IPS-NIHi7 (cell line): ENCODE results near the gene ITSN2.
"Not testable (repeated sequence)": the region's sequence is repeated elsewhere in the genome, so short reads cannot be mapped to it uniquely, and the experiment has no call there.

ENCODE experiments used
- DNase-seq: peaks from one replicate; pipeline ENCODE4 v3.0.0; 2012; ENCODE audit warnings: mixed read lengths; ENCODE audit errors: extremely low spot score

ITSN2 gene

DNA sequence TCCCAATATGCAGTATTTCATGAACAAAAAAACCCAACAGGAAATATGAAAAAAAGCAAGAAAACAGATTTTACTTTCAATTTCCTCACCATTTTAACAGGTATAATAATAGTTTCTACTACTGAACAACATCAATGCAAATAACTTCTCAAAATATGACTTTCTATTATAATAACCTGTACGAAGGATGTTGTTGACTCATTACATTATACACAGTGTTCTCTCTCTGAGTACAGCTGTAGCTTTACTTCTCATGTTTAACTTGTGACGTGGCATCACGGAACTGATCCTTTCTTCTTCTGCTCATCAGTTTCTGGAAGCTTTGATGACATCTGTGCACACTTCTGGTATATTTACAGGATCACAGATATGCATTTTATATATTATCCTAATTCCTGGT lies 145.5 kb downstream of the ITSN2 start:
- DNase-seq = no peak

DNA sequence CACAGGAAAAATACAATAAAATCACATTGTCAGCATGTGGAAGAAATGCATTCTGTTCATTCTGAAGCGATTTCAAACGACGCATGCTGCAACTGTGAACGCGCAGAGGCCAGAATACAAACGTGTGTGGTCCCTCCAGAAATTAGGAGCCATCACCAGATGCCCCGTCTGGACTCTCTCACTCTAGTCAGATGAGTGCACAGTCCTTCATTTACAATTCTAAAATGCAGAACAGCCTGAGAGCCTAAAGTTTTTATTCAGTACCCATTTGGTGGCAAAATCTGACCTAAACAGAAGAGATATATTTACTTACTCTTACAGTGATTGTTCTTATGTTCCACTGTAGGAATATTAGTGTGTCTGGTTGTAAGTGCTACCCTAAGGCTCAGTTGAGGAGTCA lies 148.9 kb downstream of the ITSN2 start:
- no peak for DNase-seq

DNA sequence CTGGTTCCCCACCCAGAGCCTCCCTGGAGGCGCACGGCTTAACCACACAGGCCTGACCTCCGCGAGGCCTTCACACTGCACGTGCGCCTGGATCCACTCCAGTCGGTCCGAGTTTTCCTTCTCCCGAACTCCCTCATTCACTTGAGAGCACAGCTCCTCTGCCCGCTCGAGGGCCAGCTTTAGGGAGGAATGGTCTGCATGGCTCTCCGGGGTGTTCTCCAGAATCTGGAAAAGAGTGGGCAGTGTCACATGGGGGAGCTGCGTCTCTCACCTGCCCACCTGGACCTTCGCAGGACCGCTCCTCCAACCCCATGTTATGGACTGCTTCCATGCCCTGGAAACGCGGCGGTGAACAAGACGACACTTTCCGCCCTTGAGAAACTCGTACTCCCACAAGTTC lies 149.6 kb downstream of the ITSN2 start:
- peak; percentile 6 for DNase-seq

DNA sequence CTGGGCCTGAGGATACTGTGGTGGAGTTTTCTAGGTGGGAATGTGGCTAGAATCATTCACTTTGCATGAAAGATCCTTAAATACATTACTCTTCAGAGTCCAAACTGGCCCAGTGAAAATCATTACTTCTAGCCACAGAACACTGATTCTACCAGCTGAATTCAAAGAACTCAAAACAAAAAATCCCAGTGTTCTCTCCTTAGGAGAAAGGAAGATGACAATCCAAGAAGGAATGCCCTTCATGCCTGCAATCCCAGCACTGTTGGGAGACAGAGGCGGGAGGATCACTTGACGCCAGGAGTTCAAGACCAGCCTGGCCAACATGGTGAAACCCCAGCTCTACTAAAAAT lies 150.3 kb downstream of the ITSN2 start:
- no peak for DNase-seq

DNA sequence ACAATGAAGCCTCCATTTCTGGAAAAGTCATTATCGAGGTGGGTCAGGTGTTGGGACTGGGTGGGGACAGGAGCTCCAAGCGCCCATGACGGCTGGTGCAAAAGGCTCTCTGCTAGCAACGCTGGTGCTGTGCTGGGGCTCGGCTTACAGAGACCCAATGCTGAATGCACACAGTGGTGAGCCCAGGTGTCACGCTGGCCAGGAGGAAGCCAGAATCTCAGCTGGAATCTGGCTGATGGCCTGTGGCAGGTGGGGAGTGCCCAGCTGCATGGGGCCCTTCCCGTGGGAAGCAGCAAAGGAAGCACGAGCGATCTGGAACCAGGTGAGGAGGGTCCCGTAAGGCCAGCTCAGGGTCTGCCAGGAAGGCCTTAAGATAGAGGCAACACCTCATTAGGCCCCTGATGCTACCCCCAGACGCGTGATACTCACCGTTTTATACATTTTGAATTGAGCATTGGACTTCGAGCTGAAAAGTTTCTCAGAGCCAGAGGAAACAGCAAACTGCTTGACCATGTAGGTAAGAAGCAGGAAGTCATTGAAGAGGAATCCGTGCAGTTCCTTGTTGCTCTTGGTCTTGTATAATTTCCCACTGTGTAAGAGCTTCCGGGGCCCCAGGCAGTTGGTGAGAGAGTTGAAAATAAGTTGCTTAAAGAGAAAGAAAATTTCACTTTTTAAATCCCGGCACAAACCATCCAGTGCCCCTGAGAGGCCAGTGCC lies 150.8 kb downstream of the ITSN2 start:
- peak; percentile 8 for DNase-seq

DNA sequence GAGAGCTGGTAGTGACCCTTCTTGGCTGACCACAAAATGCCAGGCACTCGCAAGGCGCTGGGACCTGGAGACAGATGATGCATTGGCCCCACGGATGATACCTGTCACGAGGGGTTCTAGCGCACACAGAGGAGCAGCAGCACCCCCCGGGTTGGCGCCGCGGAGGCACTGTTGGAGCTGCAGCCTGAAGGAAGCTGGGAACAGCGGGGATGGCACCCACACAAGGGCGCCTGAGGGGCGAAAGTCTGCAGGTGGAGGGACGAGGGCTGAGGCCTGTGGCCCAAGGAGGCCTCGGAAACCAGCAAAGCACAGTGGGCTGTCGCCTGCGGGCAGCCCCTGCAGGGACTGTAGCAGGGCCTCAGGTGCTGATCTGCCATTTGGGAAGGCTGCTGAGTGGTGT lies 151.8 kb downstream of the ITSN2 start:
- no peak for DNase-seq

DNA sequence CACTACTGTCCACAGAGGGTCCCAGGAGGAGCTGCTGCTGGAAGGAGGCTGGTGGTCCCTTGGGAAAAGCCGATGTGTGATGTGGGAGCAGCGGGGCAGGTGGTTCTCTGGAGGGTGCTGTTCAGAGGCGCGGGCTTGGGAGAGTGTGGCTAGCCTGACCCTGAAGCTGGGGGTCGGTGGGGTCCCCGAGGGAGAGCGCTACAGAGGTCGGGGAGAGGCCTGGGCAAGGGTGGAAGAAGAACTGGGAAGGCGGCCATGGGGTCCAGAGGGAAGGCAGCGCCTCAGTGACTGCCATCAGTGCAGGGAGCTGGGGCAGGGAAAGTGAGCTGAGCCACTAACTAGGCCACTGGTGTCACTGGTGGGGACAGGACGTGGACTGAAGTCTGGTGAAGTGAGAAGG lies 153.0 kb downstream of the ITSN2 start:
- no peak for DNase-seq

DNA sequence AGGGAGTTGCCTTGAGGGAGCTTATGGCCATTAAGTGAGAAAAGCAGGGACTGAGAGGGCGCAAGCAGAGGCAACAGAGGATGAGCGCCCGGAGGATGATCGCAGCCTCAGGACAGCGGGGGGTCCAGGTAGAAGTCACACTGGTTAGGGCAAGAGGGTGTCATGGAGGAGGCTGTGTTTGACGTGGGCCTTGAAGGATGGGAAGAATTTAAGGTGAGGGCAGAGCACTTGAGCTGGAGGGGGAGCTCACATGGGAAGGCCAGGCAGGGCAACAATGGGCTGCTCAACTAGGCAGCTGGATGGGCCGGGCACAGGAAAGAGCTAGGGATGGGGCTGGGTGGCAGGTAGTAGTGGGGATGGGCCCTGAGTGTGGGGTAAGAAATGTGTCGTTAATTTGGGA lies 153.6 kb downstream of the ITSN2 start:
- DNase-seq = no peak

DNA sequence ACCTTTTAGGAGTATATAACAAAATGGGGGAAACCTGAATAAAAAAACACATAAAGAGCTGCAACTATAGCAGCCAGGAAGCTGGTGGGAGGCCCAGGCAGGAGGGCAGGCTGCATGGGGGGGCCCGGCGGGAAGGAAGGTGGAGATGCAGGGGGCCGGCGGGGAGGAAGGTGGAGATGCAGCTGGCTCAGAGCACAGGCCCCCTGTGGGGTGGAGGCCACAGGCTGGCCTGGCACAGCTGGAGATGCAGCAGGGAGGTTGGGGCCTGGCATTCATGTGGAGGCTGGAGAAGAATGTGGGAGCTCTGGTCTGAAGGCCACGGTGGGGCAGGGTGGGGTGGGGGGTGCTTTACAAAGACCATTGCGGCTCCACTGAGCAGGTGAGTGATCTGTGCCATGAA lies 154.1 kb downstream of the ITSN2 start:
- DNase-seq = no peak

DNA sequence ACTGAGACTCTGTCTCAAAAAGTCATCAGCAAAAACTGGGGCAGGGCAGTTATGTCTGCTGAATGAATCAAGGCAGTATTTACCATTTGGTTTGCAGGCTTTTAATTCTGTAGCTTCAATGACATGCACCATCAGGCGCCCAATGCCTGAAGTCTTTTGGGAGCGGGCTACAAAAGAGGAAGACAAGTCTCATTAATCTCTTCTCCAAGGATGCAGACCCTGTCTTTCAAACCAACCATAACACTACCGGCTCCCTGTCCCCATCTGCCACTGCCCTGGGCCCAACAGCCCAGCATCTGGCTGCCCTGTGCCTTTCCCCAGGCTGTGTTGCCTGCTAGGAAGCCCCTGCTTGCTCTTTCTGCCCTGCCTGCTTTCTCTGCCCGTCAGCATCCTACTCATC lies 155.2 kb downstream of the ITSN2 start:
- DNase-seq = no peak

DNA sequence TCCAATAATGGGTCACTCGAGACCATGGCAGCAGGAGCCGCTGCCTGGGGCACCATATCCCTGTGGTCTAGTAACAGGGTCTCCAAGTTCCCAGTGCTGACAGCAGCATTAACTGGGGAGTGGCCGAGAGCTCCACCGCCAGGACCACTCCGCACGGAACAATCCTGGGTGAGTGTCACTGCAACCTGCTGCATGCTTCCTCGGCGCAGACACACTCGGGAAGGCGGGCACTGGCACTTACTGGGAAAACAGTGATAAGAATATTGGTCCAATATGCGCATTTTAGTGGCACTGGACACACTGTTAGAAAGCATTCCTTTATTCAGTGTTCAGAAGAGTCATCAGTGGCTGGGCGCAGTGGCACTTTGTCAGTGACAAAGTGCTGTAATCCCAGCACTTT lies 155.8 kb downstream of the ITSN2 start:
- no peak for DNase-seq

DNA sequence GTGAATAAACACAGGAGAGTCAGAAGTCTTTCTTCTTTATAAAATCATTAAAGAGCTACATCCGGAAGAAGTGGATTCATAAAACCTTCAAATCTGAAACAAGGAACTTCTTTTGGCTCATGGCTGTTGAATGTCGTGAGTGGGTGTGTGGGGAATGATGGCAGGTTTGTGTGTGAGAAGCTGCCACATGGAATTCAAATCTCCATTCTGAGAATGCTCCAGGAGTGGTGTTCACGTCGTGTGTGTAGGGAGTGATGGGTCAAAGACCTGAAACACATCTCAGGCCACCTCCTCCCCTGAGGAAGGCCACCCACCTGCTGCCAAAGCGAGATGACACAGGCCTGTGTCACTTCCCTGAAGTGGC lies 156.6 kb downstream of the ITSN2 start:
- DNase-seq = no peak

DNA sequence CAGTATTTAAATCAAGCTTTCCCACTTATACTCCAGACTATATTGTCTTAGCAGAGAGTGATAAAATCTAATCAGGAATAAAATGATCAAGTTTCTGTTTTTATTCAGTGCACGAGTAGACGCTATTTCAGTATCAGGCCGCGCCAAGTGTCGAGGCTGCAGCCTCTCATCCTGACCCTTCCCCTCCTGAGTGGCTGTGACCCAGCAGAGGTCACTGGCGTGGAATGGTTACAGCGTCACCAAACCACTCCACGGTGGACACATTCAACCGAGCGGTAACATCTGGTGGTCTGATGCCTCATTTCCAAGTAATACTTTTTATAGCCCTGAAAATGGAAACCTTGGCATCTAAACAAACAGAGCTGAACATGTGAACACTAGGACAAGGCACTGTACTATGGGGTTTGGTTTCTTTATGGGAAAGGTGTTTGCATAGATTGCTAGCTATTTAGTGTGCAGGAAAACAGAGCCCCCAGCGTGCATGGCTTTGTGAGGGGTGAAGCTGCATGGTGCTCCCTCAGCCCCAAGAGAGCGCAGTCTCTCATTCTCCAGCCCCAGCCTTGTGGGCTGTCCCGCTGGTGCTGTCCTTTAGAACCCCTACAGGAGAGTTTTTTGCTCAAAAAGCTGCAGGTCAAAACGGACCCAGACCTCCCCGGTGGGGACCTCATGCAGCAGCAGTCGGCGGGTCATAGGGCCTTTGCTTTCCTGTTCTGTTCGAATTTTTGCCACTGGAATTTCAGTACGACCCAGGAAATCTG lies 157.1 kb downstream of the ITSN2 start:
- DNase-seq = peak; percentile 18

DNA sequence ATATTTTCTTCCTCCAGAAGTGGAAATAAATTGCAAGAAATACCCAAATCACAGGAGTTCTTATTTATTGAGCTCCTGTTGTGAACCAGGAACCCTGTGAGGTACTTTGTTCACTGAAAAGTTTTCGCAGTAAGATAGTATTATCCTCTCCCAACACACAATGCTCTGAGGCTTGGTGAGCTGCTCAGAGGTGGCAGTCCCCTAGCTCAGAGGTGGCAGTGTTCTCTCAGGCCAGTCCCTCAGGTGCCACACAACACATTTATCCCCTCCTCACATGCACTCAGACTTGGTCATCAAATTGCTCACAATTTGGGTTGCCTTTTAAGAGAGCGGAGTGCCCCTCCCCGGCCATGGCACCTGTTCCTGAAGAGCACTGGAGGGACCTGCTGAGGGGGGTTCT lies 159.5 kb downstream of the ITSN2 start:
- no peak for DNase-seq

DNA sequence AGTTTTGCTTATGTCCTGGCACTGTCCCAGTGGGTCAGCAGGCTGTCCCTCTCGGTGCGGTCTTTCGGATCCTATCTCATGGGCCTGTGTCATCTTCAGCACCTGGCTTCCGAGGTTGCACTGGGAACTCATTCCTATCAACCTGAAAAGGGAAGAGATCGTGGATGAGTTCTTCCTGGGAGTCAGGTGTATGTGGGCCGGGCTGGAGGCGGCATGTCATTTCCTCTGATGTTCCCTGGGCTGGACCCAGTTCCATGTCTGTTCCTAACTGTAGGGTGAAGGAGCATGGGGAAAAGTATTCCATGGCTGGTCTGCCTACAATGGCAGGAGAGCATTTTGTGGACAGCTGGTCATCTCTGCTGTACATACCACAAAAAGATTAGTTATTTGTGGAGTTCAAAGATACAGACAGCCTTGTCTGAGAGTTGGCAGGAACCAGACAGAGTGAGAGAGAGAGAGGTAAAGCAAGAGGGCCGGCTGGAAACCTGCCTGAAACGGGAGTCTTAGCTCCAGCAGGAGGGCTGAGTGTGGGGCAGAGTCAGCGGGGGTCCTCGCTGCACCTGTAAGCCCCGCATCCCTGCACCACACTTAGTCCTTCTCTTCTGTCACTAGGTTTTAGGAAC lies 160.3 kb downstream of the ITSN2 start:
- DNase-seq = no peak

DNA sequence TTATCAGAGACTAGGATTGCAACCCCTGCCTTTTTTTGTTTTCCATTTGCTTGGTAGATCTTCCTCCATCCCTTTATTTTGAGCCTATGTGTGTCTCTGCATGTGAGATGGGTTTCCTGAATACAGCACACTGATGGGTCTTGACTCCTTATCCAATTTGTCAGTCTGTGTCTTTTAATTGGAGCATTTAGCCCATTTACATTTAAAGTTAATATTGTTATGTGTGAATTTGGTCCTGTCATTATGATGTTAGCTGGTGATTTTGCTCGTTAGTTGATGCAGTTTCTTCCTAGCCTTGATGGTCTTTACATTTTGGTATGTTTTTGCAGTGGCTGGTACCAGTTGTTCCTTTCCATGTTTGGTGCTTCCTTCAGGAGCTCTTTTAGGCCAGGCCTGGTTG lies 163.1 kb downstream of the ITSN2 start:
- not testable (repeated sequence) for DNase-seq

DNA sequence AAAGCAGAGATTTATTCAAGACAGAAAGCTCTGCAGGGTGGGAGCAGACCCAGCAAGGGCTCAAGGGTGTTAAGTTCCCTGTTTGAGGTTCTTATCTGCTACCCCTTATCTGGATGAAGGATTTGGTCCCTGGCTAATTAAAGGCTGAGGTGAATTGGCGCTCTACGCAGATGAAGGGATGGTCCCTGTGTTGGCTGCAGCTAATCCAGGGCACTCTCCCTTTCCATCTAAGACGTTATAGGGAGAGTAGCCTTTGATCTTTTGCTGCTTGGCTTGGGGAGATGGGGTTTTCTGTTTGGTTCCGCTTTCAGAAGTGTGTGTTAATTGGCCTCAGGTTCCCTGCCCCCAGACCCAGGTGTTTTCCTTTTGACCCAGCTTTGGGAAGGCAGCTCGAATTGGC lies 168.5 kb downstream of the ITSN2 start:
- DNase-seq = no peak

DNA sequence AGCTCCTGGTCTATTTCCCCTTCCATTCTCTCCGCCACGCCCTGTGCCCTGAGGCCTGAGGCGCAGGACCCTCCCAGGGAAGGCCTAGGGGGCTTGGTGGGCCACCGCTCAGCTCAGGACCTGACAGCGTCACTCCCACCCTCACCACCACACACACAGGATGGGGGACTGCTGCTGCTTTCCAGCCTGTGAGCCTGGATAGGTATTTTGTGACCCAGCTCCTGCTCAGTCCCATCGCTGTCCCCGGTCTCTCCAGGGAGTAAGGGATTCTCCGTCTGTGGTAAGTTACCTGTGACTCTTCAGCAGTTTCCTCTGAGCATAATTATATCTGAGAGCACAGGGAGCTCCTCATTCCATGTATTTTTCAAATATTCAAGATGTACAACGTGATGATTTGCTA lies 169.2 kb downstream of the ITSN2 start:
- DNase-seq = no peak

DNA sequence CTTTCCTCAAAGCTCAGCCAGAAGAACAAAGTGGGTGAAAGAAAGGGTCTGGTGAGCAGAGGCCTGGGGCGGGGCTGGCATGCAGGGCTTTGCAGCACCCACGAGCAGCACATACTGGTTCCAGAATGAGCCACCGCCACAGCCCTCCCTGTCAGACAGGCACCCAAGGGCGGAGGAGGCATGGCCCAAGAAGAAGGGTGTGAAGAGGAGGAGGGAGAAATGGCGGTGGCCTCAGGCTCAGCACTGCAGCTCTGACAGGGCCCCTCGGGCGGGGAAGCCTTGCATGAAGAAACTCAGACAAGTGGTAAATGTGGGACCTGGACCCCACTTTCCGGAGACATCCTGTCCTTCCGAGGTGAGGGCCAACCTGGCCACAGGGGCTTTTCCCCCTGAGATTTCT lies 169.8 kb downstream of the ITSN2 start:
- DNase-seq = no peak

DNA sequence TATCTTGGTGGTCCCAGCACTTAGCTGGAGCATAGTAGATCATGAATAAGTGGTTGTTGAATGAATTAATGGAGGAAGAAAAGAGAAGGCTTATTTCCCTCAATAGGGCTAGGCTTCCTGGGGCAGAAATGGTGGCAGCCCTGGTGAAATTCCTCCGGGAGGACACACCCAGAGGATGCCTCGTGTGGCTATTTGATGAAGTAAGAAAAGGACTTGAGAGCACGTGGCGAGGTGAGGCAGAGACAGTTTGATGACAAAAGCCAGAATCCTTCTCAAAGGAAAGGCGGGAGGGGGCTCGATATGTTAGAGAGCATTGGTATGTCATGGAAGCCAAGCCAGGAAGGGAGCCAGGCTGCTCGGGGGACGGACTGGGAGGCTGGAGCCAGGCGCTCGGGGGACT lies 170.8 kb downstream of the ITSN2 start:
- no peak for DNase-seq

DNA sequence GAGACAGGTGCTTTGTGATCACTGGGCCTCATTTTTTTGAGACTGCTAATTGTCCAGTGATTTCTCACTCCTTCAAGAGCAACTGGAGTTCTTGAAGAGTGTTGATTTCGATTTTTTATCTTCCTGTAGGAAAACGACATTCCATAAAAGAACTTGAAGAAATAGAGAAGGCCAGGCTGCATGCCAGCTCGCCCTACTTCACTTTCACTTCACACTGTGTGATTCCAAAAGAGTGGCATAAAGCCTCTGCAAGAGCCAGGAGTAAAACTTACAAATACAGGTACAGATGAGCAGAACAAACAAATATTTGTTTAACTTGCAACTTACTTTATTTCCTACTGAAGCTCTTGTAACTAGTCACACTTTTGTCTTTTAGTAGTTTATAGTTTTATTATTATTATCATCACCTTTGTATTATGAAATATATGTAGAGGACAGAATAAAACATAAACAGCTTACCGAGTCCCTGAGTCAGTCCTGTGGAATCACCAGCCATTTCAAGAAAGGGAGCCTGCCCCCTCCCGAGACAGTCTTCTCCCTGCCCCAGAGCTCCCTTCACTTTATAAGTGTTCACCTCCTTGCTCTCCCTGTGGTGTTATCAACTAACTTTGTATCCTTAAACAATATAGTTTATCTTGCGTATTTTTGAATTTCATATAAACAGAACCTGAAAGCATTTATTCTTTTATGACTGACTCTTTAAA lies 176.8 kb downstream of the ITSN2 start:
- no peak for DNase-seq

DNA sequence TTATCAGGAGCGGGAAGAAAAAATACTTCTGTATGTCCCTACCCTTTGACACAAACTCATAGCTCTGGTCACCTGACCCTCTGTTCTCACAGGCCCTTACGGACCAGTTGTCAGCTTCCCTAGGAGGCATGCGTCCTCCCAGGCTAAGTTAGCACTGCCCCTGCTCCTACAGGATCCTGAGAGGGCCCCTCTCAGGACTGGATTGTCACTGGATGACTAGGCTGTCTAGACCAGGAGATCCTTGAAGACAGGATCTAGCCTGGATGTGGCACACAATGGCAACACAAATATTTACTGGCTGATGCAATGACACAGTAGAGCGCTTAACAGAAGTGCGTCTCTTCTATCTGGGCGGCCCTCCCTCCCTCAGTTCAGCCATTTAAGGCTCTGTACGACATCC lies 177.8 kb downstream of the ITSN2 start:
- no peak for DNase-seq

DNA sequence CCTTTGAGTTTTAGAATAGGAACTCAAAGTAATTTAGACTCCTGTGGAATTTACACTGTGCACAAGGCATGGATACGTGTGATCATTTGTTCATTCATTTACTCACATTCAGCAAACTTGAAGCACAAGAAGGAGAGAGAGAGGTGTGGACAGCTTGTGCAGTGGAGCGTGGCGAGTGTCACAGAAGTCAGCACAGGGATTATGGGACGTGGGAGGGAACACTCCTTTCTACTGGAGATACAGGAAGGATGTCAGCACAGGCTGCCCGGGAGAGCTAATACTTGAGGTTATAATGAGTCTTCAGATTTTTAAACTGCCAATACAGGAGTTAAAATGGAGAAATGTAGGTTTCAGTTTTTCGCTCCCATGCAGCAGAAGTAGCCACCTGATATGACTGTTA lies 178.5 kb downstream of the ITSN2 start:
- no peak for DNase-seq
